ENCODE results near the gene GRIP1.

The GRIP1 gene

GRCh38 chr12:66314278-66314677 lies 364.6 kb downstream of the GRIP1 start:
- no peak for DNase-seq

- DNase-seq: no peak
Measured at GRCh38 chr12:66312189-66312588, 366.7 kb downstream of the GRIP1 start.

- no peak for DNase-seq
Measured at GRCh38 chr12:66309606-66310005, 369.3 kb downstream of the GRIP1 start.

- peak in 3 of 6 experiments; percentile 16 to 38 (median 29) for DNase-seq
Measured at GRCh38 chr12:66304296-66304900, 374.5 kb downstream of the GRIP1 start.

GRCh38 chr12:66303316-66303804 lies 375.5 kb downstream of the GRIP1 start:
- peak in 3 of 6 experiments; percentile 48 to 56 (median 53) for DNase-seq

- DNase-seq: no peak
Measured at GRCh38 chr12:66302827-66303169, 376.1 kb downstream of the GRIP1 start.

- peak; percentile 83 to 95 (median 88) for DNase-seq
Measured at GRCh38 chr12:66301944-66302826, 376.7 kb downstream of the GRIP1 start, which contains the start of gene HELB. HELB (plus strand) TSS chr12:66302493; CDS start chr12:66302604, 111 bp downstream.

- DNase-seq: no peak
Measured at GRCh38 chr12:66297923-66298322, 381.0 kb downstream of the GRIP1 start.

Data from stimulated activated naive CD4-positive, alpha-beta T cell (primary cell).